ENCODE results near the gene NDST1. TPM values are rescaled to one million over a fixed set of nuclear protein-coding genes. Genes with fewer than 3 reads are reported as not detected.

Gene NDST1
- total RNA-seq, 1 experiment from 2014 or later = 42.6 TPM

GRCh38 chr5:150508828-150509227, 897 bp downstream of the NDST1 start:
- no TSS peak for BruUV-seq (replicated peaks)
- POLR2A ChIA-PET (ENCODE audit: unreplicated experiment) = no interaction called here
- no peaks in the 10 kb centered on the region for H3F3A ChIP-seq (ENCODE audit: low read length, unreplicated experiment)
- no peaks in the 10 kb centered on the region for H3K27me3 ChIP-seq (ENCODE audit: low read length)
- no peak for DNase-seq
- TF ChIP-seq EZH2 (IDR thresholded peaks at IDR 0.05; ENCODE audit: low read length, unreplicated experiment) (no peak), EZH2phosphoT487 (IDR thresholded peaks at IDR 0.05; ENCODE audit: borderline replicate concordance, low read length) (no peak), CTCF (conservative IDR thresholded peaks at IDR 0.05; ENCODE audit: low read depth, low read length) (no peak)
- H3K4me3 ChIP-seq (ENCODE audit: low read length) = no peak overlapping the region
- H3K36me3 ChIP-seq (ENCODE audit: low read depth, low read length) = no peaks in the 10 kb centered on the region
- intact Hi-C loops (cut with micrococcal nuclease) = no loop called here
- no peaks in the 10 kb centered on the region for H3K9me2 ChIP-seq (replicated peaks; ENCODE audit: low read length)
- H3K4me1 ChIP-seq (ENCODE audit: insufficient read depth, low read length) = peaks cover 27% of the 10 kb centered on the region
- H4K20me1 ChIP-seq (ENCODE audit: low read length) = peaks cover 28% of the 10 kb centered on the region
- no peak overlapping the region for H2AFZ ChIP-seq (ENCODE audit: low read length)
- no peak overlapping the region for H3K9ac ChIP-seq (ENCODE audit: low read length)
- H3K27ac ChIP-seq (ENCODE audit: low read length) = no peak overlapping the region
- no peak for ATAC-seq
- CTCF ChIA-PET = no interaction called here
- H3K4me2 ChIP-seq (ENCODE audit: low read length) = no peak overlapping the region
- peaks cover 96% of the 10 kb centered on the region for H3K79me2 ChIP-seq (ENCODE audit: low read length)
- no peaks in the 10 kb centered on the region for H3K9me3 ChIP-seq (ENCODE audit: low read length)

- no peak for DNase-seq
- no peak for TF ChIP-seq CTCF (conservative IDR thresholded peaks at IDR 0.05; ENCODE audit: low read depth, low read length)
- no peak for TF ChIP-seq EZH2phosphoT487 (IDR thresholded peaks at IDR 0.05; ENCODE audit: borderline replicate concordance, low read length)
- no peak for TF ChIP-seq EZH2 (IDR thresholded peaks at IDR 0.05; ENCODE audit: low read length, unreplicated experiment)
- no peaks in the 10 kb centered on the region for H3K9me3 ChIP-seq (ENCODE audit: low read length)
- H3K9me2 ChIP-seq (replicated peaks; ENCODE audit: low read length) = no peaks in the 10 kb centered on the region
- H2AFZ ChIP-seq (ENCODE audit: low read length) = no peak overlapping the region
- H3K27me3 ChIP-seq (ENCODE audit: low read length) = no peaks in the 10 kb centered on the region
- no peaks in the 10 kb centered on the region for H3K36me3 ChIP-seq (ENCODE audit: low read depth, low read length)
- H3K4me3 ChIP-seq (ENCODE audit: low read length) = no peak overlapping the region
- no peak overlapping the region for H3K27ac ChIP-seq (ENCODE audit: low read length)
- intact Hi-C loops (cut with micrococcal nuclease) = no loop called here
- no peak overlapping the region for H3K9ac ChIP-seq (ENCODE audit: low read length)
- ChIA-PET POLR2A (ENCODE audit: unreplicated experiment) (no interaction called here), CTCF (no interaction called here)
- BruUV-seq (replicated peaks) = no TSS peak
- no peak overlapping the region for H3K4me2 ChIP-seq (ENCODE audit: low read length)
- no peaks in the 10 kb centered on the region for H3F3A ChIP-seq (ENCODE audit: low read length, unreplicated experiment)
- ATAC-seq = no peak
- peaks cover 38% of the 10 kb centered on the region for H3K4me1 ChIP-seq (ENCODE audit: insufficient read depth, low read length)
- peaks cover 29% of the 10 kb centered on the region for H4K20me1 ChIP-seq (ENCODE audit: low read length)
- H3K79me2 ChIP-seq (ENCODE audit: low read length) = peaks cover 96% of the 10 kb centered on the region
These were observed 2.1 kb downstream of the NDST1 start for GRCh38 chr5:150509992-150510391.

- Histone ChIP-seq H3K27me3 (ENCODE audit: low read length) (no peaks in the 10 kb centered on the region), H2AFZ (ENCODE audit: low read length) (no peak overlapping the region), H3K4me3 (ENCODE audit: low read length) (no peak overlapping the region), H4K20me1 (ENCODE audit: low read length) (peaks cover 29% of the 10 kb centered on the region), H3K4me1 (ENCODE audit: insufficient read depth, low read length) (peaks cover 45% of the 10 kb centered on the region), H3K27ac (ENCODE audit: low read length) (no peak overlapping the region), H3K9ac (ENCODE audit: low read length) (no peak overlapping the region), H3K79me2 (ENCODE audit: low read length) (peaks cover 96% of the 10 kb centered on the region), H3K36me3 (ENCODE audit: low read depth, low read length) (no peaks in the 10 kb centered on the region), H3K9me3 (ENCODE audit: low read length) (no peaks in the 10 kb centered on the region), H3K9me2 (replicated peaks; ENCODE audit: low read length) (no peaks in the 10 kb centered on the region), H3K4me2 (ENCODE audit: low read length) (no peak overlapping the region), H3F3A (ENCODE audit: low read length, unreplicated experiment) (no peaks in the 10 kb centered on the region)
- DNase-seq = no peak
- no peak for TF ChIP-seq CTCF (conservative IDR thresholded peaks at IDR 0.05; ENCODE audit: low read depth, low read length)
- no peak for TF ChIP-seq EZH2 (IDR thresholded peaks at IDR 0.05; ENCODE audit: low read length, unreplicated experiment)
- intact Hi-C loops (cut with micrococcal nuclease) = no loop called here
- no TSS peak for BruUV-seq (replicated peaks)
- no peak for ATAC-seq
- ChIA-PET POLR2A (ENCODE audit: unreplicated experiment) (no interaction called here), CTCF (no interaction called here)
These were observed 2.7 kb downstream of the NDST1 start for GRCh38 chr5:150510460-150511263.
